ENCODE data around the gene TARDBP.

TARDBP gene

GRCh38 chr1:11065796-11066195, 53.3 kb downstream of the TARDBP start:
- TF ChIP-seq CTCF (conservative IDR thresholded peaks at IDR 0.05): no peak

GRCh38 chr1:11067716-11068599, 55.5 kb downstream of the TARDBP start:
- peak overlapping the region; percentile 24; the same call in 1 of the 2 replicates for H3K27ac ChIP-seq
- TF ChIP-seq CTCF (conservative IDR thresholded peaks at IDR 0.05): no peak

More at GRCh38 chr1:11065796-11066195, 53.3 kb downstream of the TARDBP start:
- no peak overlapping the region for H3K27ac ChIP-seq

GRCh38 chr1:11068600-11069473, 56.4 kb downstream of the TARDBP start:
- peak overlapping the region; percentile 24; the same call in 1 of the 2 replicates for H3K27ac ChIP-seq
- no peak for TF ChIP-seq CTCF (conservative IDR thresholded peaks at IDR 0.05)

- H3K27ac ChIP-seq: peak overlapping the region; percentile 56
- TF ChIP-seq CTCF (conservative IDR thresholded peaks at IDR 0.05): no peak
Measured at GRCh38 chr1:11070876-11071275, 58.4 kb downstream of the TARDBP start.

GRCh38 chr1:11071463-11072215, 59.2 kb downstream of the TARDBP start:
- peak overlapping the region; percentile 56 for H3K27ac ChIP-seq
- TF ChIP-seq CTCF (conservative IDR thresholded peaks at IDR 0.05): no peak

- H3K27ac ChIP-seq: peak overlapping the region; percentile 56
Measured at GRCh38 chr1:11072216-11072917, 59.9 kb downstream of the TARDBP start.

GRCh38 chr1:11073398-11073797, 60.9 kb downstream of the TARDBP start:
- H3K27ac ChIP-seq: peak overlapping the region; percentile 56

More at GRCh38 chr1:11072216-11072917, 59.9 kb downstream of the TARDBP start:
- TF ChIP-seq CTCF (conservative IDR thresholded peaks at IDR 0.05): no peak; the same call in 1 of the 2 replicates

Measured in VCaP (cell line).